Activated CD4-positive, CD25-positive, alpha-beta regulatory T cell (primary cell): ENCODE results near the gene EGLN3.
"Not testable (repeated sequence)": the region's sequence is repeated elsewhere in the genome, so short reads cannot be mapped to it uniquely, and the experiment has no call there.

Experiments
- DNase-seq, 4 experiments: peaks; one replicate each; lab custom pipeline; 2025; lab: John Stamatoyannopoulos, UW

EGLN3 gene

GRCh38 chr14:33934938-33935337 is 15.9 kb downstream of the EGLN3 start:
- no peak for DNase-seq

DNA sequence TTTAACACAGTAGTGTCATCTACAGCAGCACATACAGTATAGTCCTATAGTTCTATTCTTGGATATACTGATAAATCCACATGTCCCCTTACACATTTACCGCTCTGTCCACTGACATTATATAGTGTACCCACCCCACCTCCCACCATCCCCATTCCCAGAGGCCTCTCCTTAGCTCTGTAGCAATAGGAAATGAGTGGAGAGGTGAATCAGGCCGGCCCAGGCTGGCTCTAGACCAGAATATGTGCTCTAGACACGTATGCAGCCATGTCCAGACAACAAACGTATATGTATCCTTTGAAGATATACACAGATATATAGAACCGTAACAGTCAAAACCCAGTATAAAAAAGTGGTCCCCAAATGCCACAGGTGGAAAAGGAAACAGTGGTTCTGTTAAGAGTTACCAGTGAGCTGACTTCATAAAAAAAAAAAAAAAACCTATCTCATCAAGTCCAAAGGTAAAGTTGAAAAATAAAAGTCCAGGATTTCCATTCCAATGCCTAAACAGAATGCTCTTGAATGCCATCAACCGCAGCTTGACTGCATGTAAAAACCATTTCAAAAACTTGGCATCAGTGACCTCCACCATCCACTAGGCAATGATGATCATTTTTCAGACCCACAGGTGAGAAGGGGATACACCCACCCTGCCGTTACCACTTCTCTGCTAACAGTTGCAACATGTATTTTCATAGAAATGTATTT is 16.7 kb downstream of the EGLN3 start:
- DNase-seq = no peak

DNA sequence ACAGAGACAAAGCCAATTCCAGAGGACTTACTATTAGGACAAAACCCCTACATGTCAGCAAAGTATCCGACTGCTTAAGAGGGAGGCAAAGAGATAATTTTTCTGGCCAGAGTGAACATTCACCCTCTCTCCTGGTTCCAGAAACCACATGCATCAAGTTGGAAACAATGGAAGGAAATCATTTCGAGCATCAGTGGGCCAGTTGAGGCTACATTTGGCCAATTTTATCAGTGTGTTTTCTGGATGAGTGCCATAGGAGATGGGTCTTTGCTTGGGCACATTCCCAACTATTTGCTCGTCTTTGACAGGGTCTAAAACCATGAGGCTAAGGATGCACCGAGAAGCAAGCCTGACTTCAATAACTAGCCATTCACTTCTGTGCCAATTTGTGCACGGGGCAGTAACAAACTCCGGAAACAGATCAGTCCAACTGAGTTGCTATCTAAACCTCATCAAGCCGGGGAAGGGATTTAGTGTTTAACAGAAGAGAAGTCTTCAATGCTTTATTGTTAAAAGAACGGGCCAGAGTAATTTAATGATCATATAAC is 17.4 kb downstream of the EGLN3 start:
- no peak for DNase-seq

- no peak for DNase-seq
Measured at GRCh38 chr14:33932576-33933345, 18.1 kb downstream of the EGLN3 start.

- DNase-seq = no peak
Measured at GRCh38 chr14:33932033-33932432, 18.8 kb downstream of the EGLN3 start.

DNA sequence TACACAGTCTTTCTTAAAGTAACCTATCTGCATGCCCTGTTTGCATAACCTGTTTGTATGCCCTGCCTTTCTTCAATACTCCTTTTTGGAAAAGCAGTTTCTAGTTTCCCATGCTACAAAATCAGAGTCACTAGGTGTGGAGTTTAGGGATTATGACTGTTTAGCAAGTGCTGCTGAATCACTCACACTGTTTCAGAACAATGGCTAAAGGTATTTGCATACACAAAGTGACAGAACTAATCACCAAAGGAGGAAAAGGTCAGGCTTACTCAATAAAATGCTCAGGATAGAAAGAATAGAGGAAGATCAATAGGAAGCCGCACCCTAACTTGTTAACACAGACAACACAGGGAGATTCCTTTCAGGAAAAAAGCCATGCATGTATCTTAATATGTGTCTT is 19.4 kb downstream of the EGLN3 start:
- no peak for DNase-seq

GRCh38 chr14:33930439-33930838 is 20.4 kb downstream of the EGLN3 start:
- DNase-seq = no peak

GRCh38 chr14:33929799-33930408 is 21.0 kb downstream of the EGLN3 start:
- DNase-seq = no peak

DNA sequence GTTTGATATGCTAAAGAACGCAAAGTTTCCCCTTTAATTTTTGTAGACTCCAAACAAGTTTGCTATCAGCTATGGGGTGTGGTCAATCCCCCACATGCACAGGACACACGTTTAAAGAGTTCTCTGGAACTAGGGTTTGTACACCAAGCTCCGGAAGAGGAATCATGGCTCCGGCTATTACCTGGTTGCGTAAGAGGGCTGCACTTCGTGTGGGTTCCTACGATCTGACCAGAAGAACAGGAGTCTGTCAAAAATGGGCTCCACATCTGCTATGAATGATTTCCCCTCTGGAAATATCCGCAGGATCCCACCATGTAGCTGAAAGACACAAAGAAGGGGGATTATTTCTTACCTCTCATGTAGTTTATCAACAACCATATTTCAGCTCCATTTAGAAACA is 22.0 kb downstream of the EGLN3 start:
- no peak for DNase-seq

DNA sequence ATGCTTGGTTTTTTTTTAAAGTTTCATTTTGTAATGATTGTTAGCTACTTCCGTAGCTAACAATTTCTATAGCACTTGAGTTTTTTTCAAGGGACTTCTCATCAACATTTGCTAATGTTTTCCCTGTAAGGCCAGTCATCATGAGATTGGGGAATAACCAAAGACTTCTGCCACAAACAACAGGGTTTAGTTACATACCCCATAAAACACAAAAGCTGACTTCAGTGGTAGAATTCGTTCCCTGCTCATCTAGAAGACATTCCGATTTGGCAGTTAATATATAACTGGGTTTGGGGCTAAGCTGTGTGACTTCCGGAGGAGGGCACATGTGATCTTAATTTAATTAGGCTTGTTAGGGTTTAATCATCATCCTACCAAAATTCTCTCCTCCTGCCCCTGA is 22.9 kb downstream of the EGLN3 start:
- DNase-seq = no peak

DNA sequence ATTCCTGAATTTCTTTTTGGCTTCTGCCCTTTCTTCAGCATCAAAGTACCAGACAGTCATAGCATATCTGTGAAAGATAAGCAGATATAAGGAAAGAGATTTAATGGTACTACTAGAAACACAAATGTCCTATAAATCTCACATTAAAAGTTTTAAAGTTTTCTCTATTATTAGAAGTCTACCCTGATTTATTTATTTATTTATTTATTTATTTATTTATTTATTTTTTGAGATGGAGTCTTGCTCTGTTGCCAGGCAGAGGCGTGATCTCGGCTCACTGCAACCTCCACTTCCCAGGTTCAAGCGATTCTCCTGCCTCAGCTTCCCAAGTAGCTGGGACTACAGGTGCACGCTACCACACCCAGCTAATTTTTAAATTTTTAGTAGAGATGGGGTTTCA is 23.9 kb downstream of the EGLN3 start:
- DNase-seq = not testable (repeated sequence)

DNA sequence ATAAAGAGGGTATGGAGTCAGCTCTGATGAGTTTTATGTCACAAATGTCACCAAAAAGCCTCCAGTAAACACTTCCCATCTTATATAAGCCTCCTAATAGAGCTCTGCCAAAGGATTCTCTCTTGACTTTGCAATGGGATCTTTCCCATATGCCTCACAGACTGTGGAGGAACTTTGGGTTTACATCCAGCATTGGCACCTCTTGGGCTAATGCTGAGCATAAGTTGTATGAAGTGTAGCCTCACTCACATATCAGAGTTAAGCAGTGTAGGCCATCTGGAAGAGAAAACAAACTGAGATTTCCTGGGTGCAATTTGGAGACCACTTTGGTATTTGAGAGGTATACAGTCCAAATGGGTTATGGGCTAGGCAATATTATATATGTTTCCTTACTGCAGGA is 24.9 kb downstream of the EGLN3 start:
- no peak for DNase-seq

DNA sequence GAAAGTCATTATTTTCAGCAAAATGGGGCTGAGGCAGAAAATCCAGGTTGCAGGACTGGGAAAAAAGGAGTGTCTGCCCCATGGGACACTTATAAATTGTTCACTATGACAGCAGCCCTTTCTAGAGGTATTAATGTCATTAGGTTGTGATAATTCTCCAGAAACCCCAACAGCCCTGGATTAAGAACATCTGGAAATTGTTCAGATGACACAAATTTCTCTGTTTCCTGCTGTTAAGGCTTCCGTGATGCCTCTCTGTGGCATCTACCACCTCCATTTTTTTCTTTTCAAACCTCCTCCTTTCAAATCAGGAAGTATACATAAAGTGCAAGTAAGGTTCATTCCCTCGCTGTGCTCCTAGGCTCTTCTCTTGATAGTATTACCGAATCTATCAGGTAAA is 25.6 kb downstream of the EGLN3 start:
- no peak for DNase-seq

GRCh38 chr14:33924566-33925100 is 26.2 kb downstream of the EGLN3 start:
- DNase-seq = no peak

DNA sequence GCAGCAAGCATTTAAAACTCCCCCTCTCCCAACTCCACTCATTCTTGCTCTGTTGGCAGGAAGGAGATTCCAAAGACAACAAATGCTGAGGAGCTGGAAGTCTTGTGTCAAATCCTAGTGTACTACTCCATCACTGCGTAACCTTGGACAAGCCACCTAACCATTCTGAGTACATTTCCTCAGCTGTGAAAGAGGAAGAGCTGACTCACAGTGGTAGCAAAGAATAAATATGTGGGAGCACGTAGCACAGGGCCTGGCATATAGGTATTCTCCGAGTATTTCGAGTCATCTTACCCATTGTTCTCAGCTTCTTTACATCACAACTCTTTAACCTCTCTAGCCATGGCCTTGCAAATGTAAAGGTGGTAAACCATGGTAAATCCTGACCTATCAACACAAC is 28.7 kb downstream of the EGLN3 start:
- no peak for DNase-seq

- DNase-seq = no peak
Measured at GRCh38 chr14:33918256-33918655, 32.6 kb downstream of the EGLN3 start.

DNA sequence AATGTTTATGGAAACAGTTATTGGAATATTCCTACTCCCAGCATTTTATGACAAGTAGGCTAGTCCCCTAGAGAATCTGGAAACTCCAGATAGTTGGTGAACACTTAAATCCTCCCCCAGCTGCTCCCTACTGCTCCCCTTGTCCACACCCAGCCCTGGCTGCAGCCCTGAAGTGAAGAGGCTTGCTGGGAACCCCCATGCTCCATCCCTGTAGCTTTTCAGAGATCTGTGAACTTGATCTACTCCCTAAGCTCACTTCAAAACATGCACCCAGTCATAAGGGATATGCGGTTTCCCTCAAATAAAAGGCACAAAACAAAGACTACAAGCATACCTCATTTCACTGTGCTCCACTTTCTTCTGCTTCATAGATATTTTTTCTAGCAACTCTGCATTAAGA is 33.2 kb downstream of the EGLN3 start:
- DNase-seq = no peak

- no peak for DNase-seq
Measured at GRCh38 chr14:33916663-33917565, 34.0 kb downstream of the EGLN3 start.

DNA sequence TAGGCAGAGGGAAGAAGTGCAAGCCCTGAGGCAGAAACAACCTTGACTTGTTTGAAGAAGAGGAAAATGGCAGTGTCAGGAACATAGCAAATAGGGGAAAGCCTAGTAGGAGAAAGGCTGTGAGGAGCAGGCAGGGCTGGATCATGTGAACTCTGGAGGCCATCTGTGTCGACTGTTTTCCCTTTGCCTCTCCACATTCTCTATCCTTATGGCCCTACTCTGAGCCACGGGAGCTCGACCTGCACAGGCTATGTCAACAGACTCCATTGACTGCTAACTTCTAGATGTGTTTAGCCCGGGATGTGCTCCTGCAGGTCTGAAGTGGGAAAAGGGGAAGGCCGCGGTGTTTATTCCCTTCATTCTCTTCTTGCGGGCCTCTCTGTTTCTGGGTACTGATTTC is 35.2 kb downstream of the EGLN3 start:
- no peak for DNase-seq

DNA sequence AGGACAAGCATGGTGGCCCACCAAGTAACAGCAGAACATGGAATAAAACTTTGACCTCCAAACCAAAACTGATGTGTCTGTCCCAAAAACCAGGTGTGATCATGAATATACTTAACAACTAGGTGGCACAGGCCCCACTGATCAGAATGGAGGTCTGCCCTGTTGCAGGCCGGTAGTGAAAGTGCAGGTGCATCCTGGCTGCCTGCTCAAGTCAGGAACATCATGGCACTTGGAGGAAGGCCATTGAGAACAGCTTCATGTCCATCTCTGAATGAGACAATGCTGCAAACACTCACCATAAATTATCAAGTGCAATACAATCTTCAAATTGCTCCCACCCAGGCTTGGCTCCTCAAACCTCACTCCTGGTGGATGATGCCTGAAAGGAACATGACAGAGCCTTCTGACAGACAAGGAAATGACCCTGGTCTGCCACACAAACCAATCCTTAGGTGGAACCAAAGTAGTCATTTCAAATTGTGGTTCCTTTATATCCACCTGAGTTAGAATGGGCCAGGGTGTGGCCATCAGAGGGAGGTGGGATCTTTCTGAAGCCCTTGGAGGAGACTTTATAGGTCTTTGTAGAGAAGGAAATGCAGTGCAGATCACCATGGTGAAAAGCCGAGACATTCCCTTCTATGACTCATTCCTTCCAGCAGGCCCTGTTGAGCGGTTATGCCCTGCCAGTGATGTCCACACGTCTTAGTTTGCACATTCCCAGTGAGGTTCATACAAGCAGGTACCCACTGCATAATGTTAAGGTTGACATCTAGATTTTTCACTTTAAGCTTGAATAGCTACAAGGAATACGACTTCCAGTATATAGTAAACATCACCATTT is 36.0 kb downstream of the EGLN3 start:
- DNase-seq = no peak

DNA sequence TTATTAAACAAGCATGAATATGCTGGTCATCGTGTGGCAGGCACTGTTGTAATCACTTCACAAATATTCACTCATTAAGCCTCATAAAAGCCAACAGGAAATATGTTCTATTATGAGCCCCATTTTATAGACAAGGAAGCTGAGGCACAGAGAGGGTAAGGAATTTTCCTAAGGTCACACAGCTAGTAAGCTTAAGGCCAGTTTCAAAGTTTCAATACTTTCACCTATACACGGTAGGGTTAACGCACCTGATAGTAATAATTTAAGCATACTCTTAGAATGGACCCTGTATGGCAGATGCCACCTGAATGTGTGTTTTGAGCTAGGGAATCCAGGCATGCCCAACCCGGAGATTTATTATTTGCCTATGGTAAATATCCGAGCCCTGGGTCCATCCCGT is 39.8 kb downstream of the EGLN3 start:
- DNase-seq = no peak
